HCT116 (cell line): ENCODE results near the gene MAGI3. TPM values are rescaled to one million over a fixed set of nuclear protein-coding genes. Genes with fewer than 3 reads are reported as not detected.

Experiments
- ATAC-seq: fragments of 200-7000 bp; cut with Tn5 transposase; 2 replicates; pipeline ENCODE4 v1.9.1; 2020; ENCODE audit warnings: mild to moderate bottlenecking, moderate library complexity
- BruUV-seq: library from RNA; stranded (reverse); fragments of 400-500 nt; replicated peaks from 2 replicates; lab custom pipeline; 2021; lab: Mats Ljungman, UMichigan
- CTCF ChIA-PET: fragments of 300-600 bp; sonication (Branson Sonifier 250); formaldehyde crosslinking; loops from one replicate; lab custom pipeline; 2021; ENCODE audit warnings: antibody characterized with exemption; lab: Charles Lee
- POLR2A ChIA-PET: fragments of 300-600, 350-600 bp; sonication (Branson Sonifier 250); formaldehyde crosslinking; loops from one replicate; lab custom pipeline; 2021; ENCODE audit warnings: antibody characterized with exemption; lab: Charles Lee
- RAD21 ChIA-PET, 2 experiments: fragments of 300-600 bp; sonication (Branson Sonifier 250); formaldehyde crosslinking; loops; one replicate each; lab custom pipeline; 2023; ENCODE audit warnings: low total read pairs in 2 of 2; ENCODE audit not compliant: uncharacterized antibody in 2 of 2, unreplicated experiment in 2 of 2, low non-redundant PET in 1 of 2; lab: Charles Lee
- DNase-seq: peaks from one replicate; pipeline ENCODE4 v3.0.0-alpha.2; 2010; ENCODE audit warnings: low read depth, low spot score
- H2AFZ ChIP-seq: fragments of 200-600 bp; shearing (Covaris generic), sonication (generic); 2 replicates; pipeline ENCODE4 v1.6.1; 2017; ENCODE audit warnings: low read depth, mixed run types, mixed read lengths, antibody characterized with exemption, low read length; ENCODE audit not compliant: poor library complexity, severe bottlenecking
- H3K27ac ChIP-seq: 2 replicates; pipeline ENCODE4 v1.5.1; 2012; ENCODE audit warnings: low read depth, low read length
- H3K27me3 ChIP-seq: fragments of 200-600 bp; sonication (generic); 2 replicates; pipeline ENCODE4 v1.6.1; 2016; ENCODE audit warnings: mixed run types, low read length, mixed read lengths; ENCODE audit not compliant: insufficient read depth
- H3K36me3 ChIP-seq, 2 experiments: fragments of 200-500 bp in 1 of 2; fragments of 200-600 bp in 1 of 2; sonication (Bioruptor generic) in 1 of 2; sonication (generic) in 1 of 2; 2 replicates each; pipeline versions ENCODE4 v1.5.1 to v1.6.1; 2014 to 2016; ENCODE audit warnings: low read length in 2 of 2, inconsistent platforms in 1 of 2, mixed read lengths in 1 of 2, mixed run types in 1 of 2; ENCODE audit not compliant: insufficient read depth in 2 of 2, control insufficient read depth in 1 of 2
- H3K4me1 ChIP-seq, 2 experiments: fragments of 200-600 bp in 1 of 2; sonication (generic) in 1 of 2; 2 replicates each; pipeline versions ENCODE4 v1.5.1 to v1.6.1; 2012 to 2017; ENCODE audit warnings: low read length in 2 of 2, inconsistent platforms in 1 of 2, mild to moderate bottlenecking in 1 of 2, mixed read lengths in 1 of 2, mixed run types in 1 of 2, moderate library complexity in 1 of 2; ENCODE audit not compliant: insufficient read depth in 2 of 2, control insufficient read depth in 1 of 2
- H3K4me2 ChIP-seq: fragments of 200-600 bp; sonication (generic); 2 replicates; pipeline ENCODE4 v1.6.1; 2017; ENCODE audit warnings: mixed run types, low read length, mixed read lengths
- H3K4me3 ChIP-seq, 2 experiments: fragments of 200-600 bp in 1 of 2; sonication (generic) in 1 of 2; replicated peaks in 1 of 2; 2 replicates each; pipeline ENCODE4 v1.5.1; 2011 to 2016; ENCODE audit warnings: low read length in 2 of 2, control low read depth in 1 of 2, low read depth in 1 of 2, mild to moderate bottlenecking in 1 of 2, mixed read lengths in 1 of 2, mixed run types in 1 of 2
- H3K79me2 ChIP-seq: fragments of 200-600 bp; sonication (generic); 2 replicates; pipeline ENCODE4 v1.6.1; 2017; ENCODE audit warnings: mild to moderate bottlenecking, mixed run types, low read length, moderate library complexity, mixed read lengths; ENCODE audit not compliant: insufficient read depth
- H3K9ac ChIP-seq: fragments of 200-600 bp; sonication (generic); 2 replicates; pipeline ENCODE4 v1.6.1; 2016; ENCODE audit warnings: low read length, mixed read lengths
- H3K9me2 ChIP-seq: fragments of 200-600 bp; sonication (generic), shearing (Covaris generic); 2 replicates; pipeline ENCODE4 v1.6.1; 2017; ENCODE audit warnings: mixed run types, mild to moderate bottlenecking, moderate library complexity; ENCODE audit not compliant: insufficient read depth
- H3K9me3 ChIP-seq, 2 experiments: fragments of 200-500 bp in 1 of 2; fragments of 200-600 bp in 1 of 2; sonication (Bioruptor generic) in 1 of 2; sonication (generic) in 1 of 2; 2 replicates each; pipeline ENCODE4 v1.6.1; 2014 to 2017; ENCODE audit warnings: low read length in 2 of 2, mixed read lengths in 2 of 2, inconsistent platforms in 1 of 2, low read depth in 1 of 2, mild to moderate bottlenecking in 1 of 2, mixed run types in 1 of 2, moderate library complexity in 1 of 2; ENCODE audit not compliant: control insufficient read depth in 1 of 2, insufficient read depth in 1 of 2
- H4K20me1 ChIP-seq: fragments of 200-600 bp; sonication (generic), shearing (Covaris generic); 2 replicates; pipeline ENCODE4 v1.6.1; 2017; ENCODE audit warnings: mixed run types, mild to moderate bottlenecking, moderate library complexity; ENCODE audit not compliant: insufficient read depth
- ATF3 ChIP-seq: IDR thresholded peaks from 2 replicates; pipeline ENCODE4 v1.6.1; 2012
- EGR1 ChIP-seq: IDR thresholded peaks from 2 replicates; pipeline ENCODE4 v1.6.1; 2012; ENCODE audit warnings: low read depth
- ELF1 ChIP-seq: IDR thresholded peaks from 2 replicates; pipeline ENCODE4 v1.6.1; 2012; ENCODE audit warnings: low read depth, borderline replicate concordance
- EZH2phosphoT487 ChIP-seq: fragments of 200-600 bp; IDR thresholded peaks from 2 replicates; pipeline ENCODE4 v1.6.1; 2018; ENCODE audit warnings: antibody characterized with exemption, borderline replicate concordance
- FOSL1 ChIP-seq: IDR thresholded peaks from 2 replicates; pipeline ENCODE4 v1.6.1; 2012; ENCODE audit warnings: low read depth
- POLR2A ChIP-seq: IDR thresholded peaks from 2 replicates; pipeline ENCODE4 v1.7.0; 2011; ENCODE audit warnings: borderline replicate concordance; ENCODE audit not compliant: insufficient read depth, insufficient read length; ENCODE audit errors: extremely low read depth
- SP1 ChIP-seq: IDR thresholded peaks from 2 replicates; pipeline ENCODE4 v1.6.1; 2012; ENCODE audit warnings: low read depth
- YY1 ChIP-seq: IDR thresholded peaks from 2 replicates; pipeline ENCODE4 v1.6.1; 2011; ENCODE audit warnings: low read length, low read depth, moderate library complexity, mild to moderate bottlenecking; ENCODE audit not compliant: insufficient replicate concordance; ENCODE audit errors: extremely low read depth
- intact Hi-C: fragments of 100-400 bp; cut with micrococcal nuclease; formaldehyde crosslinking; loops from 2 replicates; pipeline ENCODE4 v1.10.0; 2022
- total RNA-seq: library from RNA; stranded (reverse); gene quantifications from one replicate; pipeline ENCODE4 v1.2.1, GENCODE V29; 2021; ENCODE audit not compliant: unreplicated experiment

Gene MAGI3
- total RNA-seq, 1 experiment from 2014 or later, result 11.8 TPM

- no peaks in the 10 kb centered on the region for H3K79me2 ChIP-seq
- H3K4me2 ChIP-seq, result no peak overlapping the region
- no TSS peak for BruUV-seq
- RAD21 ChIA-PET, result no interaction called here
- H3K27ac ChIP-seq, result no peak overlapping the region
- H3K4me3 ChIP-seq, result no peak overlapping the region
- H3K36me3 ChIP-seq, result no peaks in the 10 kb centered on the region
- DNase-seq (no peak), ATAC-seq (no peak)
- H4K20me1 ChIP-seq, result no peaks in the 10 kb centered on the region
- no peak overlapping the region for H3K9ac ChIP-seq
- intact Hi-C loops, result no loop called here
- H3K4me1 ChIP-seq, result peaks cover 5 to 10% of the 10 kb centered on the region in 2 experiments; a peak in 3 of 4 replicates
- CTCF ChIA-PET, result no interaction called here
- no peaks in the 10 kb centered on the region for H3K9me3 ChIP-seq
- H2AFZ ChIP-seq, result no peak overlapping the region
- POLR2A ChIA-PET, result no interaction called here
- H3K27me3 ChIP-seq, result no peaks in the 10 kb centered on the region
- no peaks in the 10 kb centered on the region for H3K9me2 ChIP-seq
- TF ChIP-seq FOSL1 (no peak), EZH2phosphoT487 (no peak), POLR2A (no peak), EGR1 (no peak), ELF1 (no peak), YY1 (no peak)
These were observed 291.5 kb downstream of the MAGI3 start for GRCh38 chr1:113681596-113682337.

DNA sequence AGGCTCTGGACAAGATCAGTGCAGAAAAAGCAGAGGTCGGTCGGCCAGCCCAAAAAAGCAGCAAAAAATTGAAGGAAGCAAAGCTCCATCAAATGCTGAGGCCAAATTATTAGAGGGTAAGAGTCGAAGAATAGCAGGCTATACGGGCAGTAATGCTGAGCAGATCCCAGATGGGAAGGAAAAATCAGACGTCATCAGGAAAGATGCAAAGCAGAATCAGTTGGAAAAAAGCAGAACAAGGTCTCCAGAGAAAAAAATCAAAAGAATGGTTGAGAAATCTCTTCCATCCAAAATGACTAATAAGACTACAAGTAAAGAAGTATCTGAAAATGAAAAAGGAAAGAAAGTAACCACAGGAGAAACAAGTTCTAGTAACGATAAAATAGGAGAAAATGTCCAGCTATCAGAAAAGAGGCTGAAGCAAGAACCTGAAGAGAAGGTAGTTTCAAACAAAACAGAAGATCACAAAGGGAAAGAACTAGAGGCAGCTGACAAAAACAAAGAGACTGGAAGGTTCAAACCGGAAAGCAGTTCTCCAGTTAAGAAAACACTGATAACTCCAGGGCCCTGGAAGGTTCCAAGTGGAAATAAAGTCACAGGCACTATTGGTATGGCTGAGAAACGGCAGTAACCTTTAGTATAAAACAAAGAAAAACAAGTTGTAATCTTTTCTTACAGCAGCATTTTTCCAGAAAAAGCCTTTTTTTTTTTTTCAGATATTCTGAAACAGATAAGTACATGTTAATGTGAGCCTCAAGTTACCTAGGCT, 293.3 kb downstream of the MAGI3 start:
- no peak for ATAC-seq

More for the DNA sequence above, 293.3 kb downstream of the MAGI3 start:
- Histone ChIP-seq H3K27ac (no peak overlapping the region), H3K9ac (no peak overlapping the region), H3K9me2 (no peaks in the 10 kb centered on the region), H3K4me2 (no peak overlapping the region), H3K9me3 (no peaks in the 10 kb centered on the region), H3K36me3 (no peaks in the 10 kb centered on the region), H3K79me2 (no peaks in the 10 kb centered on the region), H4K20me1 (no peaks in the 10 kb centered on the region), H3K4me3 (no peak overlapping the region), H3K27me3 (no peaks in the 10 kb centered on the region), H3K4me1 (no peaks in the 10 kb centered on the region), H2AFZ (no peak overlapping the region)
- RAD21 ChIA-PET, result no interaction called here
- intact Hi-C loops, result no loop called here
- no TSS peak for BruUV-seq
- POLR2A ChIA-PET, result no interaction called here
- DNase-seq, result no peak
- CTCF ChIA-PET, result interaction anchor here (0.7 kb wide), 1 partner anchor 600 kb away, joined by 3 read pairs; no protein-coding TSS in a partner anchor
- TF ChIP-seq FOSL1 (no peak), SP1 (no peak), ELF1 (no peak), ATF3 (no peak)
